Measurements from ENCODE around the gene SOWAHA. TPM values are rescaled to one million over a fixed set of nuclear protein-coding genes. Genes with fewer than 3 reads are reported as not detected.

The SOWAHA gene
- total and polyA plus RNA-seq, 2 donors (not counting 3 experiments of a cell fraction or from before 2014, with no cell fraction given) = not detected

GRCh38 chr5:132825834-132826391 is 12.8 kb downstream of the SOWAHA start:
- DNase-seq (ENCODE audit: low read depth, low spot score) (no peak), FAIRE-seq (no peak)
- dilution Hi-C loops (cut with MboI; ENCODE audit: extremely low pct_ligation_motif_present, low sequenced_read_pairs) = no loop called here
- H3K4me2 ChIP-seq (ENCODE audit: insufficient read depth, low read length) = no peak overlapping the region
- no peak overlapping the region for H3K4me3 ChIP-seq (replicated peaks in 1 of 3; ENCODE audit: insufficient read depth in 1 of 3, low read depth in 1 of 3, low read length in 3 of 3)
- H3K9me3 ChIP-seq (replicated peaks; ENCODE audit: control insufficient read depth, insufficient read depth, low read length) = no peaks in the 10 kb centered on the region
- H3K36me3 ChIP-seq (ENCODE audit: control insufficient read depth in 2 of 2, extremely low read depth in 1 of 2, insufficient read depth in 2 of 2, low read length in 2 of 2) = peaks cover 2 to 4% of the 10 kb centered on the region in 2 experiments
- H3K27ac ChIP-seq (ENCODE audit: insufficient read depth, low read depth, low read length) = no peak overlapping the region
- CTCF ChIA-PET = interaction anchor here (1.2 to 9.9 kb wide), 3 partner anchors 28 to 71 kb away, joined by 4 to 122 read pairs (median 6); no protein-coding TSS in a partner anchor
- TF ChIP-seq POLR2A (IDR thresholded peaks at IDR 0.05; ENCODE audit: low read depth, low read length) (no peak), GATA2 (IDR thresholded peaks at IDR 0.05; ENCODE audit: insufficient read depth, insufficient read length, low read depth, low read length) (no peak), MYC (IDR thresholded peaks at IDR 0.05; ENCODE audit: low read depth, low read length) (no peak), EZH2 (IDR thresholded peaks at IDR 0.05; ENCODE audit: borderline replicate concordance, low read depth, low read length, severe bottlenecking) (no peak), JUN (IDR thresholded peaks at IDR 0.05; ENCODE audit: borderline replicate concordance, insufficient read depth, insufficient read length, low read depth) (no peak), MAX (IDR thresholded peaks at IDR 0.05; ENCODE audit: insufficient read depth, insufficient read length) (no peak), POLR2AphosphoS5 (IDR thresholded peaks at IDR 0.05; ENCODE audit: insufficient read depth, low read depth, low read length) (no peak), FOS (IDR thresholded peaks at IDR 0.05; ENCODE audit: borderline replicate concordance, insufficient read depth, low read length) (no peak)
- TF ChIP-seq, protein P1, sequence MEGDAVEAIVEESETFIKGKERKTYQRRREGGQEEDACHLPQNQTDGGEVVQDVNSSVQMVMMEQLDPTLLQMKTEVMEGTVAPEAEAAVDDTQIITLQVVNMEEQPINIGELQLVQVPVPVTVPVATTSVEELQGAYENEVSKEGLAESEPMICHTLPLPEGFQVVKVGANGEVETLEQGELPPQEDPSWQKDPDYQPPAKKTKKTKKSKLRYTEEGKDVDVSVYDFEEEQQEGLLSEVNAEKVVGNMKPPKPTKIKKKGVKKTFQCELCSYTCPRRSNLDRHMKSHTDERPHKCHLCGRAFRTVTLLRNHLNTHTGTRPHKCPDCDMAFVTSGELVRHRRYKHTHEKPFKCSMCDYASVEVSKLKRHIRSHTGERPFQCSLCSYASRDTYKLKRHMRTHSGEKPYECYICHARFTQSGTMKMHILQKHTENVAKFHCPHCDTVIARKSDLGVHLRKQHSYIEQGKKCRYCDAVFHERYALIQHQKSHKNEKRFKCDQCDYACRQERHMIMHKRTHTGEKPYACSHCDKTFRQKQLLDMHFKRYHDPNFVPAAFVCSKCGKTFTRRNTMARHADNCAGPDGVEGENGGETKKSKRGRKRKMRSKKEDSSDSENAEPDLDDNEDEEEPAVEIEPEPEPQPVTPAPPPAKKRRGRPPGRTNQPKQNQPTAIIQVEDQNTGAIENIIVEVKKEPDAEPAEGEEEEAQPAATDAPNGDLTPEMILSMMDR (IDR thresholded peaks at IDR 0.05; ENCODE audit: extremely low read depth in 1 of 2, insufficient read depth in 1 of 2, low read depth in 1 of 2, low read length in 2 of 2) = no peak
- POLR2A ChIA-PET = no interaction called here
- no peaks in the 10 kb centered on the region for H3K27me3 ChIP-seq (ENCODE audit: control insufficient read depth in 2 of 2, insufficient read depth in 2 of 2, low read length in 2 of 2)
- H3K9me1 ChIP-seq (replicated peaks; ENCODE audit: control insufficient read depth, extremely low read depth, insufficient read depth, low read length) = no peaks in the 10 kb centered on the region
- H3K79me2 ChIP-seq (ENCODE audit: control insufficient read depth, insufficient read depth, low read length) = no peaks in the 10 kb centered on the region
- peaks cover 12% of the 10 kb centered on the region for H3K4me1 ChIP-seq (ENCODE audit: control insufficient read depth, extremely low read depth, insufficient read depth, low read length)
- H2AFZ ChIP-seq (ENCODE audit: low read depth, low read length) = no peak overlapping the region
- BruUV-seq (replicated peaks) = no TSS peak
- no peaks in the 10 kb centered on the region for H4K20me1 ChIP-seq (replicated peaks; ENCODE audit: control insufficient read depth, extremely low read depth, insufficient read depth, low read length)
- intact Hi-C loops (cut with micrococcal nuclease) = loop anchor here (10.0 kb wide), 1 partner anchor 531 kb away; the partner anchor contains the start of gene SLC22A4
- no peak overlapping the region for H3K9ac ChIP-seq (replicated peaks; ENCODE audit: extremely low read depth, insufficient read depth, low read length)

Data from endothelial cell of umbilical vein (primary cell).